HG02610 (cell line): ENCODE data around the gene CD160.
"Not testable (repeated sequence)": the region's sequence is repeated elsewhere in the genome, so short reads cannot be mapped to it uniquely, and the experiment has no call there.

Experiments
- ATAC-seq: cut with Tn5 transposase; IDR thresholded peaks from one replicate; pipeline ENCODE4 v1.9.1; 2021; ENCODE audit warnings: mild to moderate bottlenecking, moderate library complexity; ENCODE audit not compliant: unreplicated experiment

Gene CD160

GRCh38 chr1:145758116-145758515 is 38.8 kb downstream of the CD160 start:
- no peak for ATAC-seq

DNA sequence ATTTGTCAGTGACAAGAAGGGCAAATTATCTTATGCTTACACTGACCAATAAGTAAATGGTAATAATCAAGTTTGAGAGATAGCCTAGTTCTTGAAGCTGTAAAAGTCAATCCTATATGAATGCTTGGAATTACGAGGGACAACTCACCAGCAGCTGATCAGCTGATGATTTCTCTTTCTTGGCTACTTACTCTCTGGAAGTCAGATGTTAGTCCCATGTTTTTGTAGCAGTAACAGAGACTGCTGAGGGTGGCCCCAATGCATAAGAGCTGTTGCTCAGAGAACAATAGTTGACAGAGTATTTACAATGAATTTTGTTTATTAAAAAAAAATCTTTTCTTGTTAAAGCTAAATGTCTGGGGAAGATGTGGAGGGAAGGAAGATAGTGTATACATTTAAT is 39.3 kb downstream of the CD160 start:
- ATAC-seq: no peak

DNA sequence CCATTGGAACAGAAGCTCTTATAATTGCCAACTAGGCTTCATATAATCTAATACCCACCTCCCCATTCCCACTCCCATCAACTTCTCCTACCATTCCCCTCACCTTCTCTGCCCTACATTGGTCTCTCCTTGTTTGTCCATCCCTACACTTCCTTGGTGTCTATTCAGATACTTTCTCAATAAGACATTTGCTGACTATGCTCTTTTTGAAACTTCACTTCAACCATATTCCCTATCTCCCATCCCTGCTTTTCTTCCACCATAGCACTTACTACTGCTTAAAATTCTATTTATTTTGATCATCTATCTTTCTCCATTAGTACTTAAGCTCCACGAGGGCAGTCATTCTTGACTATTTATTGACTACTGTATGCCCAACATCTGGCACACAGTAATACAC is 40.4 kb downstream of the CD160 start:
- no peak for ATAC-seq

DNA sequence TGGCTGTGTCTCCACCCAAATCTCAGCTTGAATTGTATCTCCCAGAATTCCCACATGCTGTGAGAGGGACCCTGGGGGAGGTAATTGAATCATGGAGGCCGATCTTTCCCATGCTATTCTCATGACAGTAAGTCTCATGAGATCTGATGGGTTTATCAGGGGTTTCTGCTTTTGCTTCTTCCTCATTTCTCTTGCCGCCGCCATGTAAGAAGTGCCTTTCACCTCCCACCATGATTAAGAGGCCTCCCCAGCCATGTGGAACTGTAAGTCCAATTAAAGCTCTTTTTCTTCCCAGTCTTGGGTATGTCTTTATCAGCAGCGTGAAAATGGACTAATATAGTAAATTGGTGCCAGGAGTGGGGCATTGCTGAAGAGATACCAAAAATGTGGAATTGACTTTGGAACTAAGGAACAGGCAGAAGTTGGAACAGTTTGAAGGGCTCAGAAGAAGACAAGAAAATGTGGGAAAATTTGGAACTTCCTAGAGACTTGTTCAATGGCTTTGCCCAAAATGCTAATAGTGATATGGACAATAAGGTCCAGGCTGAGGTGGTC is 41.2 kb downstream of the CD160 start:
- ATAC-seq: not testable (repeated sequence)

GRCh38 chr1:145761498-145761897 is 42.2 kb downstream of the CD160 start:
- not testable (repeated sequence) for ATAC-seq

DNA sequence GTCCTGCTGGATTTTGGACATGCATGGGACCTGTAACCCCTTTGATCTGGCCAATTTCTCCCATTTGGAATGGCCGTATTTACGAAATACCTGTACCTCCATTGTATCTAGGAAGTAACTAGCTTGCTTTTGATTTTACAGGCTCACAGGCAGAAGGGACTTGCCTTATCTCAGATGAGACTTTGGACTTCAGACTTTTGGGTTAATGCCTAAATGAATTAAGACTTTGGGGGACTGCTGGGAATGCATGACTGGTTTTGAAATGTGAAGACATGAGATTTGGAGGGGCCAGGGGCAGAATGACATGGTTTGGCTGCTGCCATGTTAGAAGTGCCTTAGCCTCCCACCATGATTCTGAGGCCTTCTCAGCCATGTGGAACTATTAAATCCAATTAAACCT is 42.7 kb downstream of the CD160 start:
- ATAC-seq: not testable (repeated sequence)

DNA sequence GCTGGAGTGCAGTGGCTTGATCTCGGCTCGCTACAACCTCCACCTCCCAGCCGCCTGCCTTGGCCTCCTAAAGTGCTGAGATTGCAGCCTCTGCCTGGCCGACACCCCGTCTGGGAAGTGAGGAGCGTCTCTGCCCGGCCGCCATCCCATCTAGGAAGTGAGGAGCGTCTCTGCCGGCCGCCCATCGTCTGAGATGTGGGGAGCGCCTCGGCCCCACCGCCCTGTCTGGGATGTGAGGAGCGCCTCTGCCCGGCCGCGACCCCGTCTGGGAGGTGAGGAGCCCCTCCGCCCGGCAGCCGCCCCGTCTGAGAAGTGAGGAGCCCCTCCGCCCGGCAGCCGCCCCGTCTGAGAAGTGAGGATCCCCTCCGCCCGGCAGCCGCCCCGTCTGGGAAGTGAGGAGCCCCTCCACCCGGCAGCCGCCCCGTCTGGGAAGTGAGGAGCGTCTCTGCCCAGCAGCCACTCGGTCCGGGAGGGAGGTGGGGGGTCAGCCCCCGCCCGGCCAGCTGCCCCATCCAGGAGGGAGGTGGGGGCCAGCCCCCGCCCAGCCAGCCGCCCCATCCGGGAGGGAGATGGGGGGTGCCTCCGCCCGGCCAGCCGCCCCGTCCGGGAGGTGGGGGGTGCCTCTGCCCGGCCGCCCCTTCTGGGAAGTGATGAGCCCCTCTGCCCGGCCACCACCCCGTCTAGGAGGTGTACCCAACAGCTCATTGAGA is 45.1 kb downstream of the CD160 start:
- ATAC-seq: not testable (repeated sequence)

DNA sequence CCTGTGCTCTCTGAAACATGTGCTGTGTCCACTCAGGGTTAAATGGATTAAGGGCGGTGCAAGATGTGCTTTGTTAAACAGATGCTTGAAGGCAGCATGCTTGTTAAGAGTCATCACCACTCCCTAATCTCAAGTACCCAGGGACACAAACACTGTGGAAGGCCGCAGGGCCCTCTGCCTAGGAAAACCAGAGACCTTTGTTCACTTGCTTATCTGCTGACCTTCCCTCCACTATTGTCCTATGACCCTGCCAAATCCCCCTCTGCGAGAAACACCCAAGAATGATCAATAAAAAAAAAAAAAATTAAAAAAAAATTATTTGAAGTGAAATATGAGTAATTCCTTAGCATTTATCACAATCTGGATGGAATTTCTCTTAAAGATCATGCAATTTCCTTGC is 45.8 kb downstream of the CD160 start:
- ATAC-seq: not testable (repeated sequence)

GRCh38 chr1:145765585-145766360 is 46.5 kb downstream of the CD160 start:
- not testable (repeated sequence) for ATAC-seq

DNA sequence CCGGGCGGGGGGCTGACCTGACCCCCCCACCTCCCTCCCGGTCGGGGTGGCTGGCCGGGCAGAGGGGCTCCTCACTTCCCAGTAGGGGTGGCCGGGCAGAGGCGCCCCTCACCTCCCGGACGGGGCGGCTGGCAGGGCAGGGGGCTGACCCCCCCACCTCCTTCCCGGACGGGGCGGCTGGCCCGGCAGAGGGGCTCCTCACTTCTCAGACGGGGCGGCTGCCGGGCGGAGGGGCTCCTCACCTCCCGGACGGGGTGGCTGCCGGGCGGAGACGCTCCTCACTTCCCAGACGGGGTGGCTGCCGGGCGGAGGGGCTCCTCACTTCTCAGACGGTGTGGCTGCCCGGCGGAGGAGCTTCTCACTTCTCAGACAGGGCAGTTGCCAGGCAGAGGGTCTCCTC is 47.6 kb downstream of the CD160 start:
- ATAC-seq: not testable (repeated sequence)

- not testable (repeated sequence) for ATAC-seq
Observed at GRCh38 chr1:145768004-145768403, 48.7 kb downstream of the CD160 start.

GRCh38 chr1:145771056-145771455 is 51.8 kb downstream of the CD160 start:
- no peak for ATAC-seq

- ATAC-seq: no peak
Observed at GRCh38 chr1:145773423-145773822, 54.1 kb downstream of the CD160 start.

- no peak for ATAC-seq
Observed at GRCh38 chr1:145777357-145778145, 58.3 kb downstream of the CD160 start.

- no peak for ATAC-seq
Observed at GRCh38 chr1:145778146-145778540, 58.8 kb downstream of the CD160 start.

GRCh38 chr1:145782272-145783099 is 63.2 kb downstream of the CD160 start:
- ATAC-seq: no peak

GRCh38 chr1:145784409-145784808 is 65.1 kb downstream of the CD160 start:
- ATAC-seq: no peak

DNA sequence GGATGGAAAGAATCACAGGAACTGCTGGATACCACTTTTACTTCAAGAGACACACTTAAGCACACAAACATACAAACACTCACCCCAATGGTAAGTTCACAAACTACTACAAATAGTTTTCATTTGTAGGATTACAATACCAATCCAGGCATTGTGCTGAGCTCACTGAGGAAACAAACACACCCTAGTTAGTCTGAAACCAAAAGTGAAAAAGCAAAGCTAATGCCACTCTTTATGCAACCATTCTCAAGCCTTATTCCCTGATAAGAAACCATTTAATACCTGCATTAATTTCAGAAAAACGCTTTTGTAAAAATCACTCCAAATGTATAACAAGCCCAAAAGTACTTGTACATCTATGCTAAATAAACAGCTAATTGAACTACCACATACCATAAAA is 66.2 kb downstream of the CD160 start:
- ATAC-seq: no peak

- no peak for ATAC-seq
Observed at GRCh38 chr1:145786271-145786670, 67.0 kb downstream of the CD160 start.

- no peak for ATAC-seq
Observed at GRCh38 chr1:145788580-145788979, 69.3 kb downstream of the CD160 start.
